Neural progenitor cell (in vitro differentiated cells): ENCODE data around the gene OR2J3. TPM values are rescaled to one million over a fixed set of nuclear protein-coding genes. Genes with fewer than 3 reads are reported as not detected.

Experiments used
- DNase-seq: peaks from one replicate; pipeline ENCODE4 v3.0.0-alpha.2; 2016; ENCODE audit warnings: low spot score
- H2AFZ ChIP-seq: fragments of 200-600 bp; sonication (generic); replicated peaks from 2 replicates; pipeline ENCODE4 v1.6.1; 2016; ENCODE audit warnings: antibody characterized with exemption
- H3F3A ChIP-seq: fragments of 200-600 bp; sonication (generic); 2 replicates; pipeline ENCODE4 v1.6.1; 2016; ENCODE audit warnings: antibody characterized with exemption, low read depth
- H3K27ac ChIP-seq: fragments of 200-600 bp; sonication (generic); 2 replicates; pipeline ENCODE4 v1.5.1; 2016; ENCODE audit warnings: mild to moderate bottlenecking
- H3K27me3 ChIP-seq: fragments of 200-600 bp; sonication (generic); 2 replicates; pipeline ENCODE4 v1.6.1; 2016; ENCODE audit warnings: mild to moderate bottlenecking, moderate library complexity
- H3K36me3 ChIP-seq: fragments of 200-600 bp; sonication (generic); 2 replicates; pipeline ENCODE4 v1.5.1; 2016
- H3K4me1 ChIP-seq: fragments of 200-600 bp; sonication (generic); 2 replicates; pipeline ENCODE4 v1.6.1; 2016; ENCODE audit warnings: mixed run types
- H3K4me2 ChIP-seq: fragments of 200-600 bp; sonication (generic); 2 replicates; pipeline ENCODE4 v1.6.1; 2016
- H3K4me3 ChIP-seq: fragments of 200-600 bp; sonication (generic); 2 replicates; pipeline ENCODE4 v1.5.1; 2016
- H3K79me2 ChIP-seq: fragments of 200-600 bp; sonication (generic); 2 replicates; pipeline ENCODE4 v1.6.1; 2016; ENCODE audit warnings: low read depth
- H3K9ac ChIP-seq: fragments of 200-600 bp; sonication (generic); 2 replicates; pipeline ENCODE4 v1.6.1; 2016
- H3K9me3 ChIP-seq: fragments of 200-600 bp; sonication (generic); 2 replicates; pipeline ENCODE4 v1.5.1; 2016; ENCODE audit warnings: low read depth
- H4K20me1 ChIP-seq: fragments of 200-600 bp; sonication (generic); 2 replicates; pipeline ENCODE4 v1.6.1; 2016; ENCODE audit warnings: low read depth
- H3K27ac Mint-ChIP-seq: 3 replicates; pipeline ENCODE4 v1.8.0; 2021; ENCODE audit warnings: mixed read lengths
- H3K27me3 Mint-ChIP-seq: 2 replicates; pipeline ENCODE4 v1.8.0; 2022; ENCODE audit warnings: low read depth, mild to moderate bottlenecking, inconsistent platforms, moderate library complexity, mixed read lengths; ENCODE audit not compliant: insufficient read depth
- H3K36me3 Mint-ChIP-seq: 3 replicates; pipeline ENCODE4 v1.8.0; 2021; ENCODE audit warnings: mixed read lengths
- H3K4me1 Mint-ChIP-seq: 3 replicates; pipeline ENCODE4 v1.8.0; 2021; ENCODE audit warnings: mixed read lengths
- H3K4me3 Mint-ChIP-seq: 3 replicates; pipeline ENCODE4 v1.8.0; 2021; ENCODE audit warnings: mild to moderate bottlenecking, moderate library complexity, mixed read lengths
- H3K9me3 Mint-ChIP-seq: 3 replicates; pipeline ENCODE4 v1.8.0; 2020; ENCODE audit warnings: mixed read lengths
- EZH2 ChIP-seq: fragments of 200-600 bp; sonication (generic); IDR thresholded peaks from 2 replicates; pipeline ENCODE4 v1.6.1; 2017; ENCODE audit warnings: antibody characterized with exemption, mild to moderate bottlenecking, moderate library complexity
- EZH2phosphoT487 ChIP-seq: fragments of 200-600 bp; sonication (generic); IDR thresholded peaks from 2 replicates; pipeline ENCODE4 v1.6.1; 2017; ENCODE audit warnings: antibody characterized with exemption
- total RNA-seq: library from RNA; depleted of rRNA; stranded (reverse); fragments of >200 nt; gene quantifications from 2 replicates; pipeline ENCODE4 v1.2.3, GENCODE V29; 2015; ENCODE audit warnings: low replicate concordance
- TF ChIP-seq, protein P1 (sequence below): fragments of 200-600 bp; sonication (generic); IDR thresholded peaks from 2 replicates; pipeline ENCODE4 v1.5.1; 2017; ENCODE audit warnings: antibody characterized with exemption, mild to moderate bottlenecking

The OR2J3 gene
- total RNA-seq, 1 donor from 2014 or later = 0.04 TPM

DNA sequence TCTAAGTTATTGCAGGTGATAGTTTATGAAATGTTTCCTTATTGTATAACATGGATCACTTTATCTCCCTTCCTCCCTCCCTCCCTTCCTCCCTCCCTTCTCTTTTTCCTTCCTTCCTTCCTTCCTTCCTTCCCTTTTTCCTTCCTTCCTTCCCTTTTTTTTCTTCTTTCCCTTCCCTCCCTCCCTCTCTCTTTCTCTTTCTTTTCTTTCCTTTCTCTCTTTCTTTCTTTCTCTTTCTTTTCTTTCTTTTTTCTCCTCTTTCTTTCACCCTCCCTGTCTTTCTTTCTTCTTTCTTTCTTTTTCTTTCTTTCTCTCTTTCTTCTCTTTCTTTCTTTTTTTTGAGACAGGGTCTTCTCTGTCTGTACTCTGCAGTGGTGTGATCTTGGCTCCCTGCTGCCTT is 26.5 kb upstream of the OR2J3 start:
- Histone ChIP-seq H3K4me3 (no peak overlapping the region), H3K9me3 (no peaks in the 10 kb centered on the region), H3K4me2 (no peak overlapping the region), H4K20me1 (no peaks in the 10 kb centered on the region), H3K36me3 (no peaks in the 10 kb centered on the region), H3K4me1 (no peaks in the 10 kb centered on the region), H3K27me3 (no peaks in the 10 kb centered on the region), H3K27ac (no peak overlapping the region), H3K79me2 (no peaks in the 10 kb centered on the region), H3F3A (no peaks in the 10 kb centered on the region), H3K9ac (no peak overlapping the region), H2AFZ (no peak overlapping the region)
- Mint-ChIP-seq H3K9me3 (no peaks in the 10 kb centered on the region), H3K4me1 (no peaks in the 10 kb centered on the region), H3K4me3 (no peak overlapping the region), H3K27ac (no peak overlapping the region), H3K36me3 (no peaks in the 10 kb centered on the region), H3K27me3 (no peaks in the 10 kb centered on the region)
- TF ChIP-seq EZH2phosphoT487 (no peak), EZH2 (no peak)
- TF ChIP-seq, protein P1, sequence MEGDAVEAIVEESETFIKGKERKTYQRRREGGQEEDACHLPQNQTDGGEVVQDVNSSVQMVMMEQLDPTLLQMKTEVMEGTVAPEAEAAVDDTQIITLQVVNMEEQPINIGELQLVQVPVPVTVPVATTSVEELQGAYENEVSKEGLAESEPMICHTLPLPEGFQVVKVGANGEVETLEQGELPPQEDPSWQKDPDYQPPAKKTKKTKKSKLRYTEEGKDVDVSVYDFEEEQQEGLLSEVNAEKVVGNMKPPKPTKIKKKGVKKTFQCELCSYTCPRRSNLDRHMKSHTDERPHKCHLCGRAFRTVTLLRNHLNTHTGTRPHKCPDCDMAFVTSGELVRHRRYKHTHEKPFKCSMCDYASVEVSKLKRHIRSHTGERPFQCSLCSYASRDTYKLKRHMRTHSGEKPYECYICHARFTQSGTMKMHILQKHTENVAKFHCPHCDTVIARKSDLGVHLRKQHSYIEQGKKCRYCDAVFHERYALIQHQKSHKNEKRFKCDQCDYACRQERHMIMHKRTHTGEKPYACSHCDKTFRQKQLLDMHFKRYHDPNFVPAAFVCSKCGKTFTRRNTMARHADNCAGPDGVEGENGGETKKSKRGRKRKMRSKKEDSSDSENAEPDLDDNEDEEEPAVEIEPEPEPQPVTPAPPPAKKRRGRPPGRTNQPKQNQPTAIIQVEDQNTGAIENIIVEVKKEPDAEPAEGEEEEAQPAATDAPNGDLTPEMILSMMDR = no peak
- DNase-seq = no peak

DNA sequence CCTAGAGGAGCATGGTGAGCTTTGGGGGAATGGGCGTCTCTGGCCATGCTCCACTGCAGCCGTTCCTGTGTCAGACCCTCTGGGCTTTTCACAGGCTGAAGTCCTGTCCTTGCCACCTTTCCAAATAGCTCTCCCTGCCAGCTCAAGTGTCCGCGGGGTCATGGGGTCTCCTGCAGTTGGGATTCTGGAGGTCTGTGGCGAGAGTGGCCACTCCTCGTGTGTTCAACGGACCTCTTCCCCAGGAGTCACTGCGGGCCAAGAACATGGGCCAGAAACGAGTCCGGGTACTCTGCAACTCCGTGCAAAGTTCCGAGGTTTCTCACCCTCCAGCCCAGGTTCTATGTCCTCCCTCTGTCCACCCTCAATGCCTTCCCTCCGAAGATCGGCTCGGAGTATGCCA is 25.4 kb upstream of the OR2J3 start:
- no peaks in the 10 kb centered on the region for H3K4me1 Mint-ChIP-seq
- H3K9ac ChIP-seq = no peak overlapping the region
- H3K79me2 ChIP-seq = no peaks in the 10 kb centered on the region
- H2AFZ ChIP-seq = no peak overlapping the region
- H4K20me1 ChIP-seq = no peaks in the 10 kb centered on the region
- H3K4me3 ChIP-seq = no peak overlapping the region
- H3K27ac ChIP-seq = no peak overlapping the region
- H3K4me3 Mint-ChIP-seq = no peak overlapping the region
- no peaks in the 10 kb centered on the region for H3K4me1 ChIP-seq
- H3K36me3 ChIP-seq = no peaks in the 10 kb centered on the region
- no peaks in the 10 kb centered on the region for H3K36me3 Mint-ChIP-seq
- H3K27me3 ChIP-seq = no peaks in the 10 kb centered on the region
- no peaks in the 10 kb centered on the region for H3F3A ChIP-seq
- no peak overlapping the region for H3K4me2 ChIP-seq
- no peak for DNase-seq
- H3K9me3 Mint-ChIP-seq = no peaks in the 10 kb centered on the region
- TF ChIP-seq EZH2 (no peak), EZH2phosphoT487 (no peak)
- TF ChIP-seq, protein P1 = no peak
- H3K27me3 Mint-ChIP-seq = no peaks in the 10 kb centered on the region
- H3K9me3 ChIP-seq = no peaks in the 10 kb centered on the region
- no peak overlapping the region for H3K27ac Mint-ChIP-seq

- H3K9me3 Mint-ChIP-seq = no peaks in the 10 kb centered on the region
- TF ChIP-seq, protein P1 = no peak
- TF ChIP-seq EZH2phosphoT487 (no peak), EZH2 (no peak)
- Histone ChIP-seq H3F3A (no peaks in the 10 kb centered on the region), H4K20me1 (no peaks in the 10 kb centered on the region), H3K27ac (no peak within 1 kb of the TSS), H2AFZ (no peak within 1 kb of the TSS), H3K4me2 (no peak within 1 kb of the TSS), H3K4me3 (no peak within 1 kb of the TSS), H3K4me1 (no peaks in the 10 kb centered on the region), H3K9me3 (no peaks in the 10 kb centered on the region), H3K79me2 (no peaks in the 10 kb centered on the region), H3K9ac (no peak within 1 kb of the TSS), H3K27me3 (no peaks in the 10 kb centered on the region), H3K36me3 (no peaks in the 10 kb centered on the region)
- no peak within 1 kb of the TSS for H3K27ac Mint-ChIP-seq
- H3K36me3 Mint-ChIP-seq = no peaks in the 10 kb centered on the region
- no peaks in the 10 kb centered on the region for H3K4me1 Mint-ChIP-seq
- H3K4me3 Mint-ChIP-seq = no peak within 1 kb of the TSS
- no peaks in the 10 kb centered on the region for H3K27me3 Mint-ChIP-seq
- DNase-seq = no peak
Observed at GRCh38 chr6:29087213-29087612, 20.6 kb upstream of the OR2J3 start, which contains the start of gene OR2B3. Gene OR2B3 (minus strand): TSS chr6:29087313. CDS start chr6:29087248, 65 bp downstream.
